Spleen (tissue), 7 donors: Measurements from ENCODE around the gene SYNDIG1L.

Experiments used
- POLR2A ChIP-seq, 3 donors: fragments of 450-650 bp; IDR thresholded peaks; one replicate each; pipeline ENCODE4 v1.5.1; 2017; ENCODE audit warnings: antibody characterized with exemption in 3 of 3, mild to moderate bottlenecking in 1 of 3
- POLR2AphosphoS5 ChIP-seq, 3 donors: sonication (generic); formaldehyde crosslinking; IDR thresholded peaks; one replicate each; pipeline ENCODE4 v1.5.1; 2017; ENCODE audit warnings: antibody characterized with exemption in 3 of 3
- TF ChIP-seq, protein P1 (sequence below), 11 experiments: fragments of 200-600 bp in 7 of 11; fragments of 450-650 bp in 4 of 11; sonication (generic) in 4 of 11; IDR thresholded peaks in 8 of 11; conservative IDR thresholded peaks in 3 of 11; 1 replicate in 7 of 11; 2 replicates in 4 of 11; pipeline versions ENCODE4 v1.4.0 to v1.8.0; 2016 to 2021; ENCODE audit warnings: antibody characterized with exemption in 11 of 11, inconsistent platforms in 4 of 11, mild to moderate bottlenecking in 1 of 11
- donor health status: DM: no; HTN: no; CAD: no; lungs with moderate emphysema.
- donor health status: DM: no; HTN: no; CAD: no.
- donor health status: DM: no; HTN: no; CAD: no.

DNA sequence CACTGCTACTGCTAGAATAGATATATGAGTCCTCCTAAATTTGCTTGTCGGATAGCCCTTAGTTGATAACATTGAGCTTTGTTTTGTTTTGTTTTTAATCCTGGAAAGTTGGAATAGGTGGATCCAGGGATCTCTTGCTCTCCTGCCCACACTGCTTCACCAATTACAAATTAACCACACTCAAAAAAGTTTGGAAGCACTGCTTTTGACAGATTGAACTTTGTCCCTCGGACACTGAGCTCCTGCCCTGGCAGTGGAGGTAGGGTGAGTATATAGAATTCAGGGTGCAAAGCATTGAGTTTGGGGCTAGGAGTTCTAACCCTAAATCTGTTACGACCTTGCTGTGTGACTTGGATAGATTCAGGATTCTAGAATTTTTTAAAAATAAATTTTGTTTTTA is 15.1 kb upstream of the SYNDIG1L start:
- TF ChIP-seq, protein P1, sequence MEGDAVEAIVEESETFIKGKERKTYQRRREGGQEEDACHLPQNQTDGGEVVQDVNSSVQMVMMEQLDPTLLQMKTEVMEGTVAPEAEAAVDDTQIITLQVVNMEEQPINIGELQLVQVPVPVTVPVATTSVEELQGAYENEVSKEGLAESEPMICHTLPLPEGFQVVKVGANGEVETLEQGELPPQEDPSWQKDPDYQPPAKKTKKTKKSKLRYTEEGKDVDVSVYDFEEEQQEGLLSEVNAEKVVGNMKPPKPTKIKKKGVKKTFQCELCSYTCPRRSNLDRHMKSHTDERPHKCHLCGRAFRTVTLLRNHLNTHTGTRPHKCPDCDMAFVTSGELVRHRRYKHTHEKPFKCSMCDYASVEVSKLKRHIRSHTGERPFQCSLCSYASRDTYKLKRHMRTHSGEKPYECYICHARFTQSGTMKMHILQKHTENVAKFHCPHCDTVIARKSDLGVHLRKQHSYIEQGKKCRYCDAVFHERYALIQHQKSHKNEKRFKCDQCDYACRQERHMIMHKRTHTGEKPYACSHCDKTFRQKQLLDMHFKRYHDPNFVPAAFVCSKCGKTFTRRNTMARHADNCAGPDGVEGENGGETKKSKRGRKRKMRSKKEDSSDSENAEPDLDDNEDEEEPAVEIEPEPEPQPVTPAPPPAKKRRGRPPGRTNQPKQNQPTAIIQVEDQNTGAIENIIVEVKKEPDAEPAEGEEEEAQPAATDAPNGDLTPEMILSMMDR (IDR thresholded peaks at IDR 0.05 in 8 of 11, conservative IDR thresholded peaks at IDR 0.05 in 3 of 11): no peak
- no peak for TF ChIP-seq POLR2AphosphoS5 (IDR thresholded peaks at IDR 0.05)
- no peak for TF ChIP-seq POLR2A (IDR thresholded peaks at IDR 0.05)
